HG03378 (cell line): Measurements from ENCODE around the gene EPOP.
"Not testable (repeated sequence)": the region's sequence is repeated elsewhere in the genome, so short reads cannot be mapped to it uniquely, and the experiment has no call there.

Source experiments
- ATAC-seq: cut with Tn5 transposase; IDR thresholded peaks from one replicate; pipeline ENCODE4 v1.9.1; 2021; ENCODE audit warnings: mild to moderate bottlenecking, moderate library complexity; ENCODE audit not compliant: unreplicated experiment

EPOP gene

DNA sequence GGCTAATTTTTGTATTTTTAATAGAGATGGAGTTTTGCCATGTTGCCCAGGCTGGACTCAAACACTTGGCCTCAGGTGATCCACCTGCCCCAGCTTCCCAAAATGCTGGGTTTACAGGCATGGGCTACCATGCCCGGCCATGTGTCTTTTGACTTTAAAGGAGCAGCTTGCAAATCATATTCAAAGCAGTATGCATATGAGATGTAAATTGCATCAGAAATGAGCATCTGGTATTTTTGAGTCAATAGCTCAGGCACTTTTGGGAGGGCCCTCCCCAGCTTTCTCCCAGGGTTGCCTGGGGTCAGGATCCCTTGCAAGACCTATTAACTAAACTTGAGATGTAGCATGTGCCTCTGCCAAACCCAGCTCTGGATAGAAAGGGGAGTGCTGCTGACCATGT, 21.5 kb downstream of the EPOP start:
- ATAC-seq = no peak

DNA sequence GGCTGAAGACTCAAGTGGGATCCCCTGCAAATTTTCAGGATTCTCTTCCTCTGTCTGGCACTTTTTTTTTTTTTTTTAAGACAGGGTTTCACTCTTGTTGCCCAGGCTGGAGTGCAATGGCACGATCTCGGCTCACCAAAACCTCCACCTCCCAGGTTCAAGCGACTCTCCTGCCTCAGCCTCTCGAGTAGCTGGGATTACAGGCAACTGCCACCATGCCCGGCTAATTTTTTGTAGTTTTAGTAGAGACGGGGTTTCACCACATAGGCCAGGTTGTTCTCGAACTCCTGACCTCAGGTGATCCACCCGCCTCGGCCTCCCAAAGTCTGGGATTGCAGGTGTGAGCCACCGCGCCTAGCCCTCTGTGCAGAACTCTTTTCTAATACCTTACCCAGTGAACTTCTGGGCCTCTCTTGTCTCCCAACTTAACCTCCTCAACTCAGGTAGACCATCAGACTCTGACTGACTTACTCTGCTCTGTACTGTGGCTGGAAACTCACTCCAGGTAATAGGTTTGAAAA, 24.0 kb downstream of the EPOP start:
- ATAC-seq = not testable (repeated sequence)

DNA sequence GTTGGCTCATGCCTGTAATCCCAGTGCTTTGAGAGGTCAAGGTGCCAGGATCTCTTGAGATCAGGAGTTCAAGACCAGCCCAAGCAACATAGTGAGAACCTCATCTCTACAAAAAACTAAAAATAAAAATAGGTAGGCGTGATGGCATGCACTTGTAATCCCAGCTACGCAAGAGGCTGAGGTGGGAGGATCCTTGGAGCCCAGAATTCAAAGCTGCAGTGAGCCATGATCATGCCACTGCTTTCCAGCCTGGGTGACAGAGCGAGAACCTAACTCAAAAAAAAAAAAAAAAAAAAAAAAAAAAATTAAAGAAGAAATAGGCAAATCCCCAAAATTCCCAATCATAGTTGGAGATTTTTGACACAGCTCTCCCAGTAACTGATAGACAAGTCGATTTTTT, 36.8 kb downstream of the EPOP start:
- no peak for ATAC-seq

DNA sequence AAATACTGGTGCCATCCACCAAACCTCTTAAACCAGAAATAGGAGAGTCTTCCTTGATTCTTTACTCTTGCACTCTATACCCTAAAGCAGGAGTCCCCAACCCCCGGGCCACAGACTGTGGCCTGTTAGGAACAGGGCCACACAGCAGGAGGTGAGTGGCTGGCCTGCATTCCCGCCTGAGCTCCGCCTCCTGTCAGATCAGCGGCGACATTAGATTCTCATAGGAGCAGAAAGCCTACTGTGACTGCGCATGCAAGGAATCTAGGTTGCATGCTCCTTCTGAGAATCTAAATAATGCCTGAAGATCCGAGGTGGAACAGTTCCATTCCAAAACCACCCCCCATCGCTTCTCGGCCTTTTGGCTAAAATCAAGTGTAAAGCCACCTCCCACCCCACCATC, 38.7 kb downstream of the EPOP start:
- ATAC-seq = no peak

DNA sequence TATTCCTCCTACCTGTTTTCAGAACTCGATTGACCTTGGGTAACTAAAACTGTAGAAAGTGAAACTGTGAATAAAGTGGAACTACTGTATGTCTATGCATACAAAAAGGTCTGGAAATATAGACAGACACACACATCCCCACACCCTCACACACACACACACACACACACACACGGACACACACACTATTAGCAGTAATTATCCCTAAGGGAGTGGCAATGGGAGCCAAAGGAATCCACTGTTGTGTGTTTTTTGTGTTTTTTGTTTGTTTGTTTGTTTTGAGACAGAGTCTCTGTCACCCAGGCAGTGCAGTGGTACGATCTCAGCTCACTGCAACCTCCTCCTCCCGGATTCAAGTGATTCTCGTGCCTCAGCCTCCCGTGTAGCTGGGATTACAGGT, 42.4 kb downstream of the EPOP start:
- ATAC-seq = no peak

DNA sequence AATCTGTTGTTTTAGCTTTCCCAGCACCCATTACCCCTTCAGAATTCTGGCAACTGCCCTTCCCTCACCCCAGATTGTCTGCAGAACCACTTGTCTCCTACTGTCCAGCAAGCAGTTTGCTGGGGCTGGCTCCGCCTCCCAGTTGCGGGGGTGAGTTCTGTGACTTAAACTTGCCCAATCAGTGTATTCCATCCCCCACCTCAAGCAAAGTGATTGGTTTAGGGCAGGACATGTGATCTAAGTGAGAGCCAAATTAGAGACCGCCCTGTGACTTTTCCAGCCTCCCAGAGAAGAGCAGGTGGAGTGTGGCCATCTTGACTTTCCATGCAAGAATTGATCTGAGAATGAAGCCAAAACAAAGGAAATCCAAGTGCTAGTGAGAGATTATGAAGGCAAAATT, 46.3 kb downstream of the EPOP start:
- ATAC-seq = no peak

DNA sequence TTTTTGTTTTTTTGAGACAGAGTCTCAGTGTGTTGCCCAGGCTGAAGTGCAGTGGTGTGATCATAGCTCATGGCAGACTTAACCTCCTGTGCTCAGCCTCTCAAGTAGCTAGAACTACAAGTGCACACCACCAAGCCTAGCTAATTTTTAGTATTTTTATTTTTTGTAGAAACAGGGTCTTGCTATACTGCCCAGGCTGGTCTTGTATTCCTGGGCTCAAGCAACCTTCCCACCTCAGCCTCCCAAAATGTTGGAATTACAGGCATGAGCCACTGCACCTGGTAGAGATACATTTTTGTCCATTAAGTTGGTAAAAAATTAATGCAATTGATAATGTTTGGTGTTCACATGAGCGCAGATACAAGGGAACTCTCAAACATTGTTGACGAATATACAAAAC, 46.8 kb downstream of the EPOP start:
- ATAC-seq = no peak

DNA sequence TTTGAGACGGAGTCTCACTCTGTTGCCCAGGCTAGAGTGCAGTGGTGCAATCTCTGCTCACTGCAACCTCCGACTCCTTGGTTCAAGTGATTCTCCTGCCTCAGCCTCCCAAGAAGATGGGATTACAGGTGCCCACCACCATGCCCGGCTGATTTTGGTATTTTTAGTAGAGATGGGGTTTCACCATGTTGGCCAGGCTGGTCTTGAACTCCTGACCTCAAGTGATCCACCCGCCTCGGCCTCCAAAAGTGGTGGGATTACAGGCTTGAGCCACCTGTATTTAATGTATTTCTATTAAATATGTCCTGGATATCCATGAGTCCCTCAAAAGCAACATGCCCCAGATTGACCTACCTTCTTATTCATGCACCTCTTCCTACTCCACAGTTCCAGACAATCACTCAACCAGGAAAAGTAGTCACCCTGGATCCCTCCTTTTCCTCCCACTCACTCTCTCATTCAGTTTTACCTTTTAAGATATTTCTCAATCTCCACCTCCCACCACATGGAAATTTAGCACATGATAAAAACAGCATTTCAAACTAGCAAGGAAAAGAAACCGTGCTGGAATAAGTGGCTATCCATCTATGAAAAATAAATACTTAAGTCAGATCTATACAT, 48.0 kb downstream of the EPOP start:
- ATAC-seq = not testable (repeated sequence)

DNA sequence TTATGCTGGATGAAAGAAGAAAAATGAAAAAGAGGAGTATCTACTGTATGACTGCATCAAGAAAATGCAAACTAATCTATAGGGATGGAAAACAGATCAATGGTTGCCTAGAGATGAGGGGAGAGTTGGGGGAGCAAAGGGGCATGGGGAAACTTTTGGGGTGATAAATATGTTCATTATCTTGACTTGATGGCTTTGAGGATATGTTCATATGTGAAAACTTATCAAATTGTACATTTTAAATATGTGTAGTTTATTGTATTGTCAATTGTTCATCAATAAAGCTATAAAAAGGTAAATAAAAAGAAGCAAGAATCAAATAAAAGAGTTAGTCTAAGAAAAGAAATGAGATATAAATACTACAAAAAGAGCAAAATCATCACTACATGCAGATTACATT, 49.3 kb downstream of the EPOP start:
- ATAC-seq = no peak

DNA sequence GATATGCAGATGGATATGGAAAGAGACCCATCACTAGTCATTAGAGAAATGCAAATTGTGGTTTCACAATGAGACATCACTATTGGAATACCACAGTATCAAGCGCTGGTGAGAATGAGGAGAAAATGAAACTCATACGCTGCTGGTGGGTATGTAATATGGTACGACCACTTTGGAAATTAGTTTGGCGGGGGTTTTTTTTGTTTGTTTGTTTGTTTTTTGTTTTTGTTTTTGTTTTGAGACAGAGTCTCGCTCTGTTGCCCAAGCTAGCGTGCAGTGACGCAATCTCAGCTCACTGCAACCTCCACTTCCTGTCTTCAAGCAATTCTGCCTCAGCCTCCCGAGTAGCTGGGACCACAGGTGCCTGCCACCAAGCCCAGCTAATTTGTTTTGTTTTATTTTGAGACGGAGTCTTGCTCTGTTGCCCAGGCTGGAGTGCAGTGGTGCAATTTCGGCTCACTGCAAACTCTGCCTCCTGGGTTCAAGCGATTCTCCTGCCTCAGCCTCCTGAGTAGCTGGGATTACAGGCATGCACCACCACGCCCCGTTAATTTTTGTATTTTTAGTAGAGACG, 49.9 kb downstream of the EPOP start:
- not testable (repeated sequence) for ATAC-seq
